Cerebellar cortex (tissue), 1 donor: ENCODE measurements around the gene SELENOK.
A peak's percentile ranks its signal among the peaks of the same experiment; 100 is the strongest.

Experiments
- DNase-seq: peaks from one replicate; pipeline ENCODE4 v3.0.0-alpha.2; 2015; ENCODE audit warnings: low spot score

The SELENOK gene

DNA sequence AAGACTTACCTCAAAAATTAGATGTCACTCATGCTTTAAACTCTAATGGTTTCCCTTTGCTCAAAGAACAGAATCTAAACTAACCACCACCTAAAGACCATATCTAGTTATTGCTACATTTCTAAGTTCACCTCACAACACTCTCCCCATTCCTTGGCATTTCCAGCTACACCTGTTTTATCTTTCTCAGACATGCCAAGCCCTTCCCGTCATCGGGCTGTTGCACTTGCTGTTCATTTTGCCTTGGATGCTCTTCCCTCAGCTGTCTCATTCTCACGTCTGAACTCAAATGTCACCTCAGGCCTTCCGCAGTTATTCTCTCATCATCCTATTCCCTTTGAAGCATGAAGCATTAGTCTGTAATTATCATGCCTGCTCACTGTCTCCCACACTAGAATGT, 8.7 kb downstream of the SELENOK start:
- DNase-seq, result no peak

DNA sequence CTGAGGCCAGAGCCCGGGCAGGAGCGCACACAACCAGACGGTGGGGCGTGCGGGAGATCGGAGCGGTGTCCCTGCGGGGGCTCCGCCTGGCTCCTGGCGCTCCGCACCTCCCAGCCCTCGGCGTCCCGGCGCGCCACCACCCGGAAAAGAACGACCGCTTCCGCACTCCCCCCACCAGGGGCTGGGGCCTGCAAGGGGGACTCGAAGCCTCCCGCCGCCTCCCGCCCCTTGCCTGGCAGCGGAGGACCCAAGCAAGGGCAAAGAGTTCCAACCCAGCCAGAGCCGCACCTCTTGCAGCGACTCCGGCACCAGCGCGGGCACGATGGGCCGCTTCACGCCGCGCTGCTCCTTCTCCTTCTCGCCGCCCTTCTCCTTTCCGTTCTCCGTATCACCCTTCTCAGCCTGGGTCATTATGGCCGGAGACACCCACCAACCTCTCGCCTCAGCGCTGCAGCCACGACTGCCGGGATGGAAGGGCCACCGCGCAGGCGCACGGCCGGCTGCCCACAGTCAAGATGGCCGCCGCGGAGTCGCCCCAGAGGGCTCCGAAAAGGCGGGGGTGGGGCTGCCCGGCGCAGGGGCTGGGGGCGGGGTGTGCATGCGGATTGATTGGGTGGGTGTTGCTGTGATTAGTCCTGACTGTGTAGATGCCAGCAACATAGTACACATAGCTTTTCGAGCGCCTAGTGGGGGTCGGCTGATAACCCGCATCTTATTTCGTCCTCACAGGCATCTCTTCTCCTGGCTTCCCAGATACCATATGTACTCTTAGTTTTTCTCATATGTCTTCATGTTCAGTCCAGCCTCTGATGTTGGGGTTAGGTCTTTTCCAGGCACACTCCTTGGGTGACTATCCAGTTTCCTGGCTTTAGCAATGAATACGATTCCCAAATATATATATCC, 9.7 kb downstream of the SELENOK start, which contains the start of gene ACTR8:
TSS of gene ACTR8 (minus strand) at position 462 of the 903 bp plus-strand sequence. CDS start at position 411, 51 bp downstream.
- peak; percentile 82 for DNase-seq

DNA sequence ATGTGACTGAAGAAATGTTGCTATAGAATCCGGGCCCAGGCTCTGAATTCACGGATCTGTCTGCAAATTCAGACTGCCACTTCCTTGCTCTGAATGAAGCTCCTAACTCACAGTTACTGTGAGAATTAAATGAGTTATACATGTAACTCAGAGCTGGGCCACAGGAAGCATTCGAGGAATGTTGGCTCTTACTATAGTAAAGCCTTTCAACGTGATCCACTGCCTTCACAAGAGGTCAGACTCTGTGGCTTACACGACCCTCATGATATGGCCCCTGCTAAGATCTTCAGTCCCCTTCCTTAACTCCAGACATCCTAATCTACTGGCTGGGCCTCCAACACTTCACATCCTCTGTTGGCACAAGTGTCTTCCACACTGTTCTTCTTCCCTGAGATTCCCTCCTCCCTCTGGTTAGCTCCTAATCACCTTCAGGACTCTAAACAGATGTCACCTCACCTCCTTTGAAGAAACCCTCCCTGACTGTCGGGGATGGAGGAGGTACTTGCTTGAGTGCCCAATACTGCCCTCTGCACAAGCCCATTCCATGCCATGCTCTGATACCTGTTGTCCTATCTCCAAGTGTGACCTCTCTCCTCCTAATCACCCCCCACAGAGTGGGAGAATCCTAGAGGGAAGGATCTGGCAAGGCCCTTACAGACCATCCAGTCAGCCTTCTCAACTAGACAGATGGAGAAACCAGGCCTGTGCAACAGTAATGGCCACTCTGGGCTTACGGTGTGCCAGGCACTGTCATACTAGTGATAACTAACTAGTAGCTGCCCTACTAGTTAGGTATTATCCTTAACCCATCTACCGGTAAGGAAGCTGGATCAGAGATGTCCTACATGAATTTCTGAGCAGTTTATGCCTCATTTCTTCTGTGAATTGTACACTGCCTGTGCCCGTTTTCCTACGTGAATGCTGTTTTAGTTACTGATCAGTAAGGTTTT, 11.0 kb downstream of the SELENOK start:
- no peak for DNase-seq

DNA sequence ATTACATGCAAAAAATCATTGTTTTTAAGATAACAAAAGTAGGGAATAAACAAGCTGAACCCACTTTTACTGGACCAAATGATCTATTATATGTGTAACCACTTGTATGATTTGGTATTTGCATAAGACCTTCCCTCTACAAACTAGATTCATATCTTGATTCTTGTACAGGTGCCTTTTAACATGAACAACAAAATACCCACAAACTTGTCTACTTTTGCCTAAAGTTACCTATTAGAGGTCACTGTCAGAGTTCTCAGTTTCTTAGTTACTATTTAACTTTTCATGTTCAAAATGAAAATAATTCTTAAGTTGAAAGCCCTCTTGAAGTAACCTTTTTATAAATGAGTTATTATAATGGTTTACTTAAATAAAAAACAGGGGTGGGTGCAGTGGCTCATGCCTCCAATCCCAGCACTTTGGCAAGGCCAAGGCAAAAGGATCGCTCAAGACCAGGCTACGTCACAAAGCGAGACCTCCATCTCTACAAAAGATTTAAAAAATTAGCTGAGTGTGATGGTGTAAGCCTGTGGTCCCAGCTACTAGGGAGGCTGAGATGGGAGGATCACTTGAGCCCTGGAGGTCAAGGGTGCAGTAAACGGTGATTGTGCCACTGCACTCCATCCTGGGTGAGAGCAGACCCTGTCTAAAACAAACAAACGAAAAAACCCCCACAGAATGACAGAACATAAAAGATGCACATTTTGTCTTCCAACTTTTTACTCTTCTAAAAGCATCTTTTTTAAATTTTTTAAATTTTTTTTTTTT, 25.7 kb downstream of the SELENOK start:
- no peak for DNase-seq

DNA sequence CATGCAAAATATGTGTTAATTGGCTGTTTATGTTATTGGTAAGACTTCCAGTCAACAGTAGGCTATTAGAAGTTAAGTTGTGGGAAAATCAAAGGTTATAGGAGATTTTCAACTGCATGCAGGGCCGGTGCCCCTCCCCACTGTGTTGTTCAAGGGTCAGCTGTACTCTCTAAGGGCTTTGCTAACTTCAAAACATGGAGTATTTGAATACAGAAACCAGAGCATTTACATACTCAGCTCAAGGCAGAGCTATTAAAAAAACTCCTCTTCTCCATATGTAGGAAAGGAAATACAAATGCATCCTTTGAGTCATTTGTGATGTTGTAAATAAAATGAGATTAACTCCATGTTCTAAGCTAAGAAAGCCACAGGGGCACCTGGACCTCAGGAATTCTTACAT, 28.5 kb downstream of the SELENOK start:
- DNase-seq, result no peak

DNA sequence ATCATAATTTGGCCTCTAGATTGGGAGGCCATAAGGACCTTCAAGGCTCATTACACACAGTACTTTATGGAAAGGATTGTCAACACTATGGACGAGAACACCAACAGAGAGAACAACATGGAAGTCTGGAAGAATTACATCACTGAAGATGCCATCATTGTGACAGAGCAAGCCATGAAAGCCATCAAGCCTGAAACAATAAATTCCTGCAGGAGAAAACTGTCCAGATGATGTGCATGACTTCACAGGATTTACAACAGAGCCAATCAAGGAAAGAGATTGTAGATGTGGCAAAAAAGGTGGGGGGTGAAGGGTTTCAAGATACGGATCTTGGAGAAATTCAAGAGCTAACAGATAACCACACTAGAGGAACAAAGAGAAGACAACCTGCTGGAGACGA, 29.4 kb downstream of the SELENOK start:
- no peak for DNase-seq

DNA sequence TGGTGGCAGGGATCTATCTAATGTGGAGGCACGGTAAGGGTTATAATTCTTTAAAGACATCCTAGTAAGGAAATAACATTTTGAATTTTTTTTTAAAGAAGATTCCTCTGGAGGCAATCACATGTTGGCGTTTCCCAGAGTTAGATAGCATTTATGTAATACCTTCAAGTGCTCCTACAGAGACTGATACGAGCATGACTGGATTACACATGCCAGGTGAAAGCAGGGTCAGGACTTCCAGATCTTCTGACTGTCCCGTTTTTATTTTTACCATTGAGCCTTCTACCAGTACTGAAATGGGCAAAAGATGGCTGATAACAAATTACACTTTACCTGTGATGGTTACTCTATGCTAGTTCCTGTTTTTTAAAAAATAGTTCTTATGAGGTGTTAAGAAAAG, 31.5 kb downstream of the SELENOK start:
- DNase-seq, result no peak

DNA sequence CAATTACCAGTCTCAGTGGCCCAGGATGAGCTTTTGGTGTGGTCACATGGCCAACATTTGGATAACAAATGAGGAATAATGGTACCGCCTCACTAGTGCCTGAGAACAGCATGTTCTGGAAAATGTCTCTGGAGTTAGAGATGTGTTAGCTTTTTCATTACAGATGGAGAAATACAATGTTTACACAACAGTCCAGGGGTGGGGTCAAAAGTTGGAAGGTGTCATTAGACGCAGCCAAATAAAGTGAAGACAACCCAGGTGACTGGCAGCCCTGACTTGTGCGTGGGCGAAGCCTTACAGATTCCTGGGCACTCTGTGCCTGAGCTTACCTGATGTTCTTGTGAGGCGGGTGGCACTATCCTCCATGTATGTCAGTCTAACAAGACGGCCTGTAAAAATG, 32.5 kb downstream of the SELENOK start:
- no peak for DNase-seq

DNA sequence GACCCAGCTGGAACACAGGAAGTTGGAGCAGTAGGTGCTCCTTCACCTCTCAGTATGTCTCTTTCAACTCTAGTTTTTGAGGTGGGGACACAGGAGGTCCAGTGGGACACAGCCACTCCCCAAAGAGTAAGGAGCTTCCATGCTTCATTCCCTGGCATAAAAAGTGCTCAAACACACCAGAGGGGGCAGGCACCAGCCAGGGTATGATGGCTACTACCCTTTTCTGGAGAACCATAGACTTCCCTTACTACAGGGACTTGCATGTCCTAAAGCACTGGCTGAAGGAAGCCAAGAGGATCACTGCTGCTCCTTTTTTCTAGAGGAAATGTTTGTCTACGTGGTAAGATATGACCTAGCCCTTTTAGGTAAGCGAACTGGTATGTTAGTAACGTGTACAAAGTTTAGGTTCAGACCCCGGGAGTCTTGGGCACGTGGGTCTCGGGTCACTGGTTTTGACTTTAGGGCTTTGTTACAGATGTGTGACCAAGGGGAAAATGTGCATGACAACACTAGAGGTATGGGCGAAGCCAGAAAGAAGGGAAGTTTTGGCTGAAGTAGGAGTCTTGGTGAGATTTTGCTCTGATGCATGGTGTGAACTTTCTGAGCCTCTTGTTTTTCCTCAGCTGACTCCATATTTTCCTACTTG, 33.4 kb downstream of the SELENOK start:
- no peak for DNase-seq

DNA sequence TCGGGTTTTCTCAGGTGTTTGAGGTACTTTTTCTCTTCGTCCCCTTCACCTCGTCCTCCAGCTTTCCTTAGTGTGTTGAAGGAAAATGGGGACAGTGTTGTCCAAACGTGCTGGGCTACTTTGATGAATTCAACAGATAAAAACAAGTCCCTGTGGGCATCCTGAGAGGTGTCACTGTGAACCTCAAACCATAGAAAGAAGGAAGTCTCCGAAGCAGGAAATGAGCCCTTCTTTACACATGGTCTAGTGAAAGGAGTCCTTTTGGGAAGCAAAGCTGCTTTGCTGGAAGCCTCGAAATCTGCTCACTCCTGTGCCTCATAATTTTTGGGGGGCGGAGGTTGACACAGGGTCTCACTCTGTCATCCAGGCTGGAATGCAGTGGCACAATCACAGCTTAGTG, 34.7 kb downstream of the SELENOK start:
- DNase-seq, result no peak

DNA sequence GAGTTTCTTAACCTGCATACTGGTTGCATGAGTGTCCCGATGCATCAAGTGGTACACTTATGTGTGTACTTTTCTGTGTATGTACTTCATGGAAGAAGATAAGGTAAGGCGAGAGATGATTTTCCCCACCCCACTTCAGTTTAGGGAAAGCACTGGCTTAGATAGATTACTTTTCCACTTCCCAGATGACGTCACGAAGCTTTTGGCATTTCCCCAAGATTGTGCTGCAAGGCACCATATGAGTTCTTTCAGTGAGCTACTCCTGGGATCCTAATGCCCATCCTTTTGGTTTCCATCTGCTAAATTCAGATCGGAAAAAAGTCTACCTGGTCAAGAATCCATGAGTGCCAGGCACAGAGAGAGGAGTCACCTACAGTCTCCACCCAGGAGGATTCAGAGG, 40.8 kb downstream of the SELENOK start:
- peak; percentile 31 for DNase-seq

DNA sequence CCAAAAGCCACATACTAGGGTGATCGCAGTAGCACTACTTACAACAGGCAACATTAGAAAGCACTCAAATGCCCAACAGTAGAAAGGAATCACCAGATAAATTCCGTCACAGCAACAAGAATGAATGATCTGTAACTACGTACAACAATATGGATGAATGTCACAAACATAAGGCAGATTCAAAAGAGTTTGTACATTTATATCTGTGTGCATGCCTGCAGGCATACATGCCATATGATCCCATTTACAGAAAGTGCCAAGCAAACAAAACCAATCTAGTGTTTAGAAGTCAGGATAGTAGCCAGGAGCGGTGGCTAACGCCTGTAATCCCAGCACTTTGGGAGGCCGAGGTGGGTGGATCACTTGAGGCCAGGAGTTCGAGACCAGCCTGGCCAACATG, 41.7 kb downstream of the SELENOK start:
- no peak for DNase-seq

DNA sequence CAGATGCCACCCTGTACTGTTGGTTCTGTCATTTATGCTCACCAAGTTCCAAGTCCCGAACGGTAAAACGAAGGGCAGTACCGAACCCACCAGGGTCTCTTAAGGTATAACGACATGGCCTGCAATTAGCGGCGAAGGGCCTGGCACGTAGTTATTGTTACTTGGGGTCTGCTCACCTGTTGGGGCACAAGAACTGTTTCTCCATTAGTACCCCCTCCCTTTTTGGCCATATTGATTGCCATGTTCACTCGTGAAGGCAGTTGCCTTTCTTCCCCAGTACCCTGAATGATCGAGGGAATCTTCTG, 44.9 kb downstream of the SELENOK start:
- no peak for DNase-seq

DNA sequence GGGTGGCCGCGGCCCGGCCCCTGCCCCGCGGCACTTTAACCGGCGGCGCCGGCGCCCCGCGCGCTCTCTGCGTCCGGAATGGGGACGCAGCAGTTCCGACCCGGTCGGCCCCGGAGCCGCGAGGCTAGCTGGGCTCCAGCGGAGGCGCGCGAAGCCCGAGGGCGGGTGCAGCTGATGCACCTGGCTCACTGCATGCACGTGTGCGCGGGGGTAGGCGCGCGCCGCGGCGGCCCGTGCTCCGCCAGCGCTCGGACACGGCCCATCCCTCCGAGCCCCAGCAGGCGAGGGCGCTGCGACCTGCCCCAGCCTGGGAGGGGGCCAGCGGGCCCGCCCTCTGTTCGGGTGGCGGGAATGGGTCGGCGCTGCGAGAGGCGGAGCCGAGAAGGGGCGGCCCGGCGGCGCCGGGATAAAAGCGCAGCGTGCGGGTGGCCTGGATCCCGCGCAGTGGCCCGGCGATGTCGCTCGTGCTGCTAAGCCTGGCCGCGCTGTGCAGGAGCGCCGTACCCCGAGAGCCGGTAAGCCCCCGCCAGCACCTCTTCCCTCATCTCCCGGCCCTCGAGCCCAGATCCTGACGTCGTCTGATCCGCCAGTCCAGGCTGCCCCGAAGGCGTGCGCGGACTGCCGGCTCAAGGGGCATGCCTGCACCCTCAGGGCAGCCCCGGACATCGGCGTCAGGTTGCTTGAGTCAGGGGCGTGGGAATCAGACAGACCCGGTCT, 45.4 kb downstream of the SELENOK start, which contains the start of the genes CHDH and IL17RB:
TSS of gene CHDH (minus strand) at position 286 of the 717 bp plus-strand sequence. CDS start 22,411 bp downstream, outside the sequence.
TSS of gene IL17RB (plus strand) at position 435 of the 717 bp plus-strand sequence. CDS start at position 456, 21 bp downstream.
- DNase-seq, result peak; percentile 57

DNA sequence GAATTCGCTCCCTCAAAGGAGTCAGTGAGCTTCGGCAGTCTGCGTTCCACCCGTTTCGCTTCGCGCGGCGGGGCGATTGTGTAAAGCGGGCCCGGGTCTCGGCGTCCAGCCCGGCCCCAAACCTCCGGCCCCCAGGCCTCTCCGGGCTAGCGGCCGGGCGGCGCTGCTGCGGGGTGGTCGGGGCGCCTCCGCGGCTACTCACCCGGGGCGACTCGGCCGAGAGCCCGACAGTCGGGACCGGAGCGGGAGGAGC, 45.9 kb downstream of the SELENOK start:
- no peak for DNase-seq

DNA sequence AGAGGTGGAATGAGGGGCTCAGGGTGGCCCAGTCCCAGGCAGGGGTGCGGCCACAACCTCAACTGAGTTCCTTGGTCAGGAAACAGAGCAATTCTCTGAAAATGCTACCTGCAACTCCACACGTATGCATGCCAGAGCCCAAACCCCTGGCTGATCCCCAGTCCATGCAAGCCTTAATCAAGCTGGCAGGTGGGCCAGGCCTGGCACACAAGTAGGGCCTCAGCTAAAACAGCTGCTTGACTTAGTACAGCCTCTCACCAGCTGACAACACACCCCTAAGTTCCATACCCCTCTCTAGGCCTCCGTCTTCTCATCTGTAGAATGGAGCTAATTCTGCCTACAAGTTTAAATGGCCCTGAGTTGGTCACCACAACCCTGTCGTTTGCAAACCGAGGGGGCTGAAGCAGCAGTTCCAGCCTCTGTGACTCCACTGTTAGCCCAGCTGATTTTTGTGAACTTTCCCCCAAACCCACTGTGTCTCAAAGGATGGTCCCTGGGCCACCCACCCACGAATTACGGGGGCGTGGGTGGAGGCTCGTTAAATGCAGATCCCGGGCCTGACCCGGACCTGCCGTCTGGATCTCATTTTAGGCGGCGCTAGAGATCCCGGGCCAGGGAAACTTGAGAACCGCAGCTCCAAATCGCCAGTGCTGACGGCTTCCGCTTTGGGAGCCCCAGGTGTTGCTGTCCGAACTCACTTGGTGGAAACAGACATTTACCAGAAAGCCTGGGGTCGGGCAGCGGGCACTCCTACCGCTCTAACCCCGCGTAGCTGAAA, 46.4 kb downstream of the SELENOK start:
- peak; percentile 64 for DNase-seq

DNA sequence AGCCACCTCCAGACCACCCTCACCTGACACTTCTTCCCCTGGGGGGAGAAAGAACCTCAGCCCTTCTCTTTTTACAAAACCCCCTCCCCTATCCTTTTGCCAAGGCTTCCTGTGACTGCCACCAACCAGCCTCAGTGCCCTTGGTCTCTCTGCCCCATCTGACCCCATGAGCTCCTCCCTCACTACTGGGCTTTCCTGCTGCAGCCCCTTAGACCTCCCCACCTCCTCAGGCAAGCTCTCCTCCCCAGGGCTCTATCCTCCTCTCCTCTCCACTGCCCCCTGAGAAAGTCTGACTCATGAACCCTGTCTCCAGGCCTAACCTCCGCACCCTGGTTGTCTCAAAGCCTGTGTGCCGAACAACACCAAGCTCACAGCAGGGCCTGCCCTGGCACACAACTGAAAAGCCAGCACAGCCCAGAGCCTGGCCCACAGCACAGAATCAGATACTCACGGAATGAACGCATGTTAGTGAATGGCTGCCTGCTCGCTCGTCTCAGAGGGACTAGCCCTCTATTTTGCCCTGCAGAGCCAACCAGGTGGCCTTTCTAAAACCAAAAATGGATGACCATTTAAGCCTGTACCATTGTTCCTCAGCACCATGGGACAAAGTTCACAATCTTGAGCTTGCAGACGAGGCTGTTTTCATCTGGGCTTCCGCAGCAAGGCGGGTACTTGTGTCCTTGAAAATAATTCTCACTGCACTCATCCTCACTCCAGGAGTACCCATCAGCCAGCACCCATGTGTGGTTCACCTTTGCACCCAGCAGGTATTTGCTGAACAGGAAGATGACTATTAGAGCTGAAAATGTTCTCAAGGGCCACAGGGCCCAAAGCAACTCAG, 47.2 kb downstream of the SELENOK start:
- DNase-seq, result peak; percentile 51

DNA sequence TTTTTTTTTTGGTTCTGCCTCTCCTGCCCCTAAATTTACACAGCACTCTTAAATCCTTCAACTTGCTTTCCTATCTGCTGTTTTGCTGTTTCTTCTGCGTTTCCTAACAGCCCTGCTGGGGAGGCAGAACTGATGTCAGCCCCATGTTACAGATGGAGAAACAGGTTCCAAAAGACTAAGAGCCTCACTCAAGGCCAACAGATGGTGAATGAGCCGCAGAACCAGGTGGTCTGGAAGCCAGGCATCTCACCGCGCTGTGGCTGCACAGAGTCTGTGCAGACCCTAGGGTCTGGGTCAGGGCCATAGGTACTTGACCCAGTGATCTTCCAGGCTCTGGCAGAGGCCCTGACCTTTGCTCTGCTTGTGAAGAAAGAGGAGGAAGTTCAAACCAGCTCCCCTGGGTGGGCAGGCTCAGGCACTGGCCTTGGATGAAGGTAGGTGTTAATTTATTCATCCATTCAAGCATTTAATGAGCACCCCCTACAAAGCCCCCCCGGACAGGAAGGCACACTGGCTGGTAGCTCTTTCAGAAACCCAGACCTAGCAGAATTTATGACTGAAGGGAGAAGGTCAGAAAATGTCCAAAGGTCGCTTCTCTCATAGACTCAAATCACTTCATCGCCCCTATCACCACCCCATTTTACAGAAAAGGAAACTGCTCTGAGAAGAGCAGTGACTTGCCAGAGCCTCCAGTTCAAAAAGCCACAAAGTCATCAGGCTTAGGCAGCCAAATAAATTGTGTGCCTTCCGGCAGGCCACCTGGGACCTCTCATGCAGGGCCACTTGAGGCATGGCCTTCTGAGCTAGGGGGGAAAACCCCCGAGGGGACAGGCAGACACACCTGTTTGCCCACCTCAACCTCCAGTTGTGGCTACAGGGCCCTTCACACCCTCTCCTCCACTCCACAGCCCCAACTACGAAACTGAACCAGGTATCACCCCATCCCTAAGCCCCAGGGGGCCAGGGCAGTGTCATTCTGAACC, 48.2 kb downstream of the SELENOK start:
- DNase-seq, result peak; percentile 81
